ENCODE data around the gene TMBIM6.

TMBIM6 gene

GRCh38 chr12:49801141-49802063 lies 60.0 kb downstream of the TMBIM6 start:
- no peak for DNase-seq (ENCODE audit: low read depth, low spot score)
- Histone ChIP-seq H3K9ac (ENCODE audit: insufficient read length) (no peak overlapping the region), H3K4me3 (no peak overlapping the region), H3K9me3 (ENCODE audit: low read depth, low read length) (no peaks in the 10 kb centered on the region), H3K27ac (no peak overlapping the region), H3K36me3 (ENCODE audit: insufficient read depth, low read length) (peaks cover 31% of the 10 kb centered on the region; the same call in 1 of the 2 replicates)
- no peak for TF ChIP-seq POLR2AphosphoS5 (IDR thresholded peaks at IDR 0.05; ENCODE audit: borderline replicate concordance, low read depth, low read length)
- no peak for TF ChIP-seq FOXP2 (optimal IDR thresholded peaks at IDR 0.05; ENCODE audit: control extremely low read depth, extremely low read length, insufficient read depth)
- no peak for TF ChIP-seq EZH2 (IDR thresholded peaks at IDR 0.05)

GRCh38 chr12:49803693-49804450 lies 62.5 kb downstream of the TMBIM6 start:
- H3K9ac ChIP-seq (ENCODE audit: insufficient read length): no peak overlapping the region
- no peak overlapping the region for H3K27ac ChIP-seq
- peaks cover 24% of the 10 kb centered on the region; the same call in 1 of the 2 replicates for H3K36me3 ChIP-seq (ENCODE audit: insufficient read depth, low read length)
- TF ChIP-seq FOXP2 (optimal IDR thresholded peaks at IDR 0.05; ENCODE audit: control extremely low read depth, extremely low read length, insufficient read depth) (no peak), POLR2AphosphoS5 (IDR thresholded peaks at IDR 0.05; ENCODE audit: borderline replicate concordance, low read depth, low read length) (no peak), EZH2 (IDR thresholded peaks at IDR 0.05) (no peak)
- no peaks in the 10 kb centered on the region for H3K9me3 ChIP-seq (ENCODE audit: low read depth, low read length)
- no peak for DNase-seq (ENCODE audit: low read depth, low spot score)
- H3K4me3 ChIP-seq: no peak overlapping the region

GRCh38 chr12:49804821-49805220 lies 63.5 kb downstream of the TMBIM6 start:
- H3K9me3 ChIP-seq (ENCODE audit: low read depth, low read length): no peaks in the 10 kb centered on the region
- no peak for DNase-seq (ENCODE audit: low read depth, low spot score)
- no peak overlapping the region for H3K4me3 ChIP-seq
- H3K27ac ChIP-seq: no peak overlapping the region
- H3K9ac ChIP-seq (ENCODE audit: insufficient read length): no peak overlapping the region
- peaks cover 24% of the 10 kb centered on the region; the same call in 1 of the 2 replicates for H3K36me3 ChIP-seq (ENCODE audit: insufficient read depth, low read length)
- TF ChIP-seq POLR2AphosphoS5 (IDR thresholded peaks at IDR 0.05; ENCODE audit: borderline replicate concordance, low read depth, low read length) (no peak), FOXP2 (optimal IDR thresholded peaks at IDR 0.05; ENCODE audit: control extremely low read depth, extremely low read length, insufficient read depth) (no peak), EZH2 (IDR thresholded peaks at IDR 0.05) (no peak)

GRCh38 chr12:49805409-49805808 lies 64.1 kb downstream of the TMBIM6 start:
- Histone ChIP-seq H3K36me3 (ENCODE audit: insufficient read depth, low read length) (peaks cover 24% of the 10 kb centered on the region; the same call in 1 of the 2 replicates), H3K9ac (ENCODE audit: insufficient read length) (no peak overlapping the region), H3K9me3 (ENCODE audit: low read depth, low read length) (no peaks in the 10 kb centered on the region), H3K27ac (no peak overlapping the region), H3K4me3 (no peak overlapping the region)
- no peak for DNase-seq (ENCODE audit: low read depth, low spot score)
- TF ChIP-seq POLR2AphosphoS5 (IDR thresholded peaks at IDR 0.05; ENCODE audit: borderline replicate concordance, low read depth, low read length) (no peak), FOXP2 (optimal IDR thresholded peaks at IDR 0.05; ENCODE audit: control extremely low read depth, extremely low read length, insufficient read depth) (no peak)

- Histone ChIP-seq H3K4me3 (no peak overlapping the region; the same call in 1 of the 2 replicates), H3K9me3 (ENCODE audit: low read depth, low read length) (no peaks in the 10 kb centered on the region), H3K9ac (ENCODE audit: insufficient read length) (no peak overlapping the region), H3K27ac (peak overlapping the region; percentile 73), H3K36me3 (ENCODE audit: insufficient read depth, low read length) (peaks cover 23% of the 10 kb centered on the region; the same call in 1 of the 2 replicates)
- no peak for DNase-seq (ENCODE audit: low read depth, low spot score)
- TF ChIP-seq FOXP2 (optimal IDR thresholded peaks at IDR 0.05; ENCODE audit: control extremely low read depth, extremely low read length, insufficient read depth) (no peak), EZH2 (IDR thresholded peaks at IDR 0.05) (no peak), POLR2AphosphoS5 (IDR thresholded peaks at IDR 0.05; ENCODE audit: borderline replicate concordance, low read depth, low read length) (no peak)
Observed at GRCh38 chr12:49806321-49806813, 65.0 kb downstream of the TMBIM6 start.

- TF ChIP-seq EZH2 (IDR thresholded peaks at IDR 0.05) (no peak), POLR2AphosphoS5 (IDR thresholded peaks at IDR 0.05; ENCODE audit: borderline replicate concordance, low read depth, low read length) (no peak), FOXP2 (optimal IDR thresholded peaks at IDR 0.05; ENCODE audit: control extremely low read depth, extremely low read length, insufficient read depth) (no peak)
- no peak for DNase-seq (ENCODE audit: low read depth, low spot score)
- peaks cover 19% of the 10 kb centered on the region; the same call in 1 of the 2 replicates for H3K36me3 ChIP-seq (ENCODE audit: insufficient read depth, low read length)
- H3K4me3 ChIP-seq: no peak overlapping the region; the same call in 1 of the 2 replicates
- peak overlapping the region; percentile 21 for H3K9ac ChIP-seq (ENCODE audit: insufficient read length)
- H3K27ac ChIP-seq: peak overlapping the region; percentile 73
- H3K9me3 ChIP-seq (ENCODE audit: low read depth, low read length): no peaks in the 10 kb centered on the region
Observed at GRCh38 chr12:49806877-49807276, 65.5 kb downstream of the TMBIM6 start.

GRCh38 chr12:49807991-49808580 lies 66.7 kb downstream of the TMBIM6 start:
- no peak for TF ChIP-seq POLR2AphosphoS5 (IDR thresholded peaks at IDR 0.05; ENCODE audit: borderline replicate concordance, low read depth, low read length)
- no peak for TF ChIP-seq FOXP2 (optimal IDR thresholded peaks at IDR 0.05; ENCODE audit: control extremely low read depth, extremely low read length, insufficient read depth)
- no peak for TF ChIP-seq EZH2 (IDR thresholded peaks at IDR 0.05)
- Histone ChIP-seq H3K4me3 (no peak overlapping the region), H3K36me3 (ENCODE audit: insufficient read depth, low read length) (peaks cover 19% of the 10 kb centered on the region; the same call in 1 of the 2 replicates), H3K9me3 (ENCODE audit: low read depth, low read length) (no peaks in the 10 kb centered on the region), H3K27ac (no peak overlapping the region), H3K9ac (ENCODE audit: insufficient read length) (no peak overlapping the region)
- no peak for DNase-seq (ENCODE audit: low read depth, low spot score)
